SK-N-SH (cell line): ENCODE results near the gene ABCD1. TPM values are rescaled to one million over a fixed set of nuclear protein-coding genes. Genes with fewer than 3 reads are reported as not detected.
"Not testable (repeated sequence)": the region's sequence is repeated elsewhere in the genome, so short reads cannot be mapped to it uniquely, and the experiment has no call there.

Source experiments
- CTCF ChIA-PET: fragments of 300-600, 350-600 bp; formaldehyde crosslinking; extraction: SDS; loops from one replicate; lab custom pipeline; 2021; lab: Yijun Ruan, JAX
- POLR2A ChIA-PET: fragments of 350-600 bp; sonication (Branson Sonifier 250); formaldehyde crosslinking; extraction: SDS; loops from one replicate; lab custom pipeline; 2020; ENCODE audit warnings: antibody characterized with exemption, inconsistent platforms; lab: Yijun Ruan, JAX
- DNase-seq: peaks from one replicate; pipeline ENCODE4 v3.0.0; 2012
- H2AFZ ChIP-seq: fragments of 200-600 bp; sonication (generic); 2 replicates; pipeline ENCODE4 v1.8.1; 2016; ENCODE audit warnings: antibody characterized with exemption, mild to moderate bottlenecking, low read depth
- H3F3A ChIP-seq: fragments of 200-600 bp; sonication (generic); replicated peaks from 2 replicates; pipeline ENCODE3; 2016; ENCODE audit warnings: antibody characterized with exemption, mild to moderate bottlenecking; ENCODE audit not compliant: insufficient read depth
- H3K27ac ChIP-seq, 2 experiments: fragments of 200-500 bp in 1 of 2; fragments of 200-600 bp in 1 of 2; sonication (Bioruptor generic) in 1 of 2; sonication (generic), shearing (Covaris generic) in 1 of 2; 2 replicates each; pipeline versions ENCODE4 v1.5.1 to v1.6.1; 2014 to 2016; ENCODE audit warnings: low read depth in 2 of 2, inconsistent platforms in 1 of 2, low read length in 1 of 2, mild to moderate bottlenecking in 1 of 2, mixed read lengths in 1 of 2
- H3K27me3 ChIP-seq: fragments of 200-600 bp; sonication (generic), shearing (Covaris generic); 2 replicates; pipeline ENCODE4 v1.6.1; 2016; ENCODE audit warnings: mixed run types; ENCODE audit not compliant: insufficient read depth
- H3K36me3 ChIP-seq, 2 experiments: fragments of 200-500 bp in 1 of 2; fragments of 200-600 bp in 1 of 2; sonication (Bioruptor generic) in 1 of 2; sonication (generic) in 1 of 2; replicated peaks in 1 of 2; 2 replicates each; pipeline versions ENCODE3 to v1.5.1; 2014 to 2016; ENCODE audit warnings: low read length in 1 of 2, mild to moderate bottlenecking in 1 of 2; ENCODE audit not compliant: insufficient read depth in 2 of 2, control insufficient read depth in 1 of 2
- H3K4me1 ChIP-seq, 2 experiments: fragments of 200-500 bp in 1 of 2; fragments of 200-600 bp in 1 of 2; sonication (Bioruptor generic) in 1 of 2; sonication (generic), shearing (Covaris generic) in 1 of 2; 2 replicates each; pipeline versions ENCODE4 v1.5.1 to v1.6.1; 2014 to 2016; ENCODE audit warnings: low read depth in 1 of 2, low read length in 1 of 2, mixed run types in 1 of 2; ENCODE audit not compliant: insufficient read depth in 2 of 2, control insufficient read depth in 1 of 2
- H3K4me2 ChIP-seq: fragments of 200-600 bp; sonication (generic), shearing (Covaris generic); 2 replicates; pipeline ENCODE4 v1.6.1; 2017; ENCODE audit warnings: mixed run types
- H3K4me3 ChIP-seq, 2 experiments: fragments of 200-500 bp in 1 of 2; fragments of 200-600 bp in 1 of 2; sonication (Bioruptor generic) in 1 of 2; sonication (generic), shearing (Covaris generic) in 1 of 2; 2 replicates each; pipeline versions ENCODE4 v1.5.1 to v1.8.1; 2014 to 2016; ENCODE audit warnings: low read depth in 2 of 2, inconsistent platforms in 1 of 2, low read length in 1 of 2, mild to moderate bottlenecking in 1 of 2, mixed read lengths in 1 of 2, moderate library complexity in 1 of 2
- H3K79me2 ChIP-seq: fragments of 200-600 bp; sonication (generic); 2 replicates; pipeline ENCODE4 v1.8.1; 2017; ENCODE audit warnings: mild to moderate bottlenecking; ENCODE audit not compliant: insufficient read depth
- H3K9ac ChIP-seq: fragments of 200-600 bp; sonication (generic); 2 replicates; pipeline ENCODE4 v1.6.1; 2017; ENCODE audit warnings: mixed run types
- H3K9me2 ChIP-seq: fragments of 200-600 bp; sonication (generic); 2 replicates; pipeline ENCODE4 v1.6.1; 2017; ENCODE audit warnings: mixed run types
- H3K9me3 ChIP-seq: fragments of 200-600 bp; sonication (generic); 2 replicates; pipeline ENCODE4 v1.6.1; 2017; ENCODE audit warnings: mixed run types, mild to moderate bottlenecking, moderate library complexity
- H4K20me1 ChIP-seq: fragments of 200-600 bp; sonication (generic); 2 replicates; pipeline ENCODE4 v1.6.1; 2017; ENCODE audit warnings: mild to moderate bottlenecking, mixed run types; ENCODE audit not compliant: insufficient read depth
- TCF12 ChIP-seq: IDR thresholded peaks from 2 replicates; pipeline ENCODE4 v1.4.0; 2012
- WGBS: methylation state at CpG from one replicate; pipeline ENCODE4 v1.1.6; 2017; ENCODE audit warnings: low lambda C conversion rate; 5-methylcytosine and 5-hydroxymethylcytosine counted together
- polyA plus RNA-seq, 3 experiments: library from polyadenylated mRNA; depleted of rRNA; stranded (reverse); fragments of >200 nt; gene quantifications; 2 replicates each; pipeline ENCODE4 v1.2.3, GENCODE V29; 2012

Gene ABCD1
- polyA plus RNA-seq, 1 of the 3 experiments (the other 2 are of a cell fraction): 7.9 TPM

- CTCF ChIA-PET: no interaction called here
- WGBS: 42% methylated on average over 9 of the region's 14 CpGs
- Histone ChIP-seq H3K4me1 (peaks cover 0 to 7% of the 10 kb centered on the region in 2 experiments; a peak in 1 of 4 replicates), H2AFZ (no peak overlapping the region), H3K36me3 (peaks cover 0 to 4% of the 10 kb centered on the region in 2 experiments), H3K9ac (no peak overlapping the region), H3K9me2 (no peaks in the 10 kb centered on the region), H3K27me3 (no peaks in the 10 kb centered on the region; the same call in none of the 2 replicates), H3K79me2 (no peaks in the 10 kb centered on the region), H4K20me1 (no peaks in the 10 kb centered on the region), H3K27ac (no peak overlapping the region), H3K9me3 (no peaks in the 10 kb centered on the region), H3K4me3 (no peak overlapping the region), H3K4me2 (no peak overlapping the region), H3F3A (no peaks in the 10 kb centered on the region)
- POLR2A ChIA-PET: no interaction called here
- TF ChIP-seq TCF12: no peak
- no peak for DNase-seq
These were observed 16.8 kb downstream of the ABCD1 start for GRCh38 chrX:153741446-153741845.

- H3K36me3 ChIP-seq, POLR2A ChIA-PET, H3K9me3 ChIP-seq, CTCF ChIA-PET, DNase-seq, H3K4me2 ChIP-seq, H3K4me3 ChIP-seq, H3F3A ChIP-seq, H4K20me1 ChIP-seq, H3K27me3 ChIP-seq, H3K79me2 ChIP-seq, H3K4me1 ChIP-seq, H3K9ac ChIP-seq, H3K9me2 ChIP-seq, H3K27ac ChIP-seq, H2AFZ ChIP-seq: not testable (repeated sequence)
- 49% methylated on average over 11 of the region's 14 CpGs for WGBS
These were observed 17.5 kb downstream of the ABCD1 start for GRCh38 chrX:153742111-153742510.

GRCh38 chrX:153742796-153743467 lies 18.3 kb downstream of the ABCD1 start:
- H3K27ac ChIP-seq, H3K9ac ChIP-seq, H3K9me2 ChIP-seq, DNase-seq, H3K36me3 ChIP-seq, CTCF ChIA-PET, H3K4me3 ChIP-seq, H2AFZ ChIP-seq, H3K4me1 ChIP-seq, POLR2A ChIA-PET, H3K4me2 ChIP-seq, H3F3A ChIP-seq, H3K79me2 ChIP-seq, H4K20me1 ChIP-seq, H3K27me3 ChIP-seq, H3K9me3 ChIP-seq: not testable (repeated sequence)
- WGBS: no CpG with 5 or more reads among the region's 32 CpGs

GRCh38 chrX:153743468-153744209 lies 19.0 kb downstream of the ABCD1 start:
- H3K9ac ChIP-seq, CTCF ChIA-PET, H3K4me3 ChIP-seq, H3K9me3 ChIP-seq, H3K4me1 ChIP-seq, H2AFZ ChIP-seq, H3K27ac ChIP-seq, H3F3A ChIP-seq, H3K36me3 ChIP-seq, H3K79me2 ChIP-seq, H3K27me3 ChIP-seq, H3K9me2 ChIP-seq, H4K20me1 ChIP-seq, DNase-seq, POLR2A ChIA-PET, H3K4me2 ChIP-seq: not testable (repeated sequence)
- WGBS: 49% methylated on average over 7 of the region's 35 CpGs
